HepG2 (cell line): ENCODE measurements around the gene COPS7B. TPM values are rescaled to one million over a fixed set of nuclear protein-coding genes. Genes with fewer than 3 reads are reported as not detected.

Source experiments
- AHDC1 ChIP-seq: sonication (generic); formaldehyde crosslinking; IDR thresholded peaks from 2 replicates; pipeline ENCODE4 v1.5.1; 2020; ENCODE audit warnings: mild to moderate bottlenecking, missing genetic modification reagents, borderline replicate concordance
- ATM ChIP-seq: fragments of 450-650 bp; IDR thresholded peaks from 2 replicates; pipeline ENCODE4 v1.7.1; 2017; ENCODE audit warnings: mild to moderate bottlenecking, borderline replicate concordance
- HOXA7 ChIP-seq: sonication (generic); formaldehyde crosslinking; IDR thresholded peaks from 2 replicates; pipeline ENCODE4 v1.8.1; 2022; ENCODE audit warnings: mild to moderate bottlenecking, missing genetic modification reagents, moderate library complexity
- KDM1A ChIP-seq: IDR thresholded peaks from 2 replicates; pipeline ENCODE4 v1.6.1; 2016; ENCODE audit warnings: missing compliant biosample characterization
- KMT2A ChIP-seq: sonication (generic); formaldehyde crosslinking; IDR thresholded peaks from 2 replicates; pipeline ENCODE4 v1.4.0; 2020; ENCODE audit warnings: missing genetic modification reagents
- MAZ ChIP-seq, 2 experiments: sonication (generic) in 1 of 2; formaldehyde crosslinking in 1 of 2; IDR thresholded peaks; 2 replicates each; pipeline versions ENCODE4 v1.5.0 to v1.6.1; 2012 to 2020; ENCODE audit warnings: low read depth in 2 of 2, mild to moderate bottlenecking in 2 of 2, borderline replicate concordance in 1 of 2, improper control_type of control experiment in 1 of 2, low read length in 1 of 2, missing genetic modification reagents in 1 of 2, moderate library complexity in 1 of 2
- NPAS2 ChIP-seq: sonication (generic); formaldehyde crosslinking; IDR thresholded peaks from 2 replicates; pipeline ENCODE4 v1.8.0; 2022; ENCODE audit warnings: mild to moderate bottlenecking, missing genetic modification reagents, borderline replicate concordance
- RAD21 ChIP-seq: fragments of 450-650 bp; formaldehyde crosslinking; IDR thresholded peaks from 2 replicates; pipeline ENCODE4 v1.5.0; 2020; ENCODE audit warnings: mild to moderate bottlenecking
- SAP130 ChIP-seq: IDR thresholded peaks from 2 replicates; pipeline ENCODE4 v1.6.1; 2016; ENCODE audit warnings: low read depth
- THAP9 ChIP-seq: sonication (generic); formaldehyde crosslinking; IDR thresholded peaks from 2 replicates; pipeline ENCODE4; 2020; ENCODE audit warnings: missing genetic modification reagents, mild to moderate bottlenecking, borderline replicate concordance
- TRAFD1 ChIP-seq: sonication (generic); formaldehyde crosslinking; IDR thresholded peaks from 2 replicates; pipeline ENCODE4 v1.5.1; 2020; ENCODE audit warnings: missing genetic modification reagents, mild to moderate bottlenecking, borderline replicate concordance
- ZBTB8A ChIP-seq: sonication (generic); formaldehyde crosslinking; IDR thresholded peaks from 2 replicates; pipeline ENCODE4 v1.4.0; 2020; ENCODE audit warnings: mild to moderate bottlenecking, low read depth, missing genetic modification reagents, borderline replicate concordance
- ZNF121 ChIP-seq: sonication (generic); formaldehyde crosslinking; IDR thresholded peaks from 2 replicates; pipeline ENCODE4 v1.5.0; 2020; ENCODE audit warnings: mild to moderate bottlenecking, missing genetic modification reagents
- ZNF30 ChIP-seq: sonication (generic); formaldehyde crosslinking; IDR thresholded peaks from 2 replicates; pipeline ENCODE4 v1.5.0; 2020; ENCODE audit warnings: mild to moderate bottlenecking, missing genetic modification reagents
- ZNF432 ChIP-seq: sonication (generic); formaldehyde crosslinking; IDR thresholded peaks from 2 replicates; pipeline ENCODE4 v1.5.0; 2020; ENCODE audit warnings: missing genetic modification reagents, mild to moderate bottlenecking, borderline replicate concordance
- ZNF607 ChIP-seq: sonication (generic); formaldehyde crosslinking; IDR thresholded peaks from 2 replicates; pipeline ENCODE4 v1.5.1; 2020; ENCODE audit warnings: missing genetic modification reagents, mild to moderate bottlenecking, borderline replicate concordance
- polyA plus RNA-seq, 8 experiments: library from polyadenylated mRNA; depleted of rRNA in 3 of 8; stranded (reverse) in 7 of 8; unstranded in 1 of 8; fragments of >200 nt; fragmentation: Illumina TruSeq in 4 of 8; extraction: Trizol in 4 of 8; gene quantifications; 2 replicates each; pipeline versions ENCODE4 v1.2.1 to v1.2.3, GENCODE V29; 2011 to 2016; ENCODE audit warnings: low read depth in 4 of 8, missing spikeins in 1 of 8, mixed read lengths in 1 of 8; ENCODE audit not compliant: insufficient read depth in 1 of 8
- total RNA-seq, 5 experiments: library from RNA; depleted of rRNA; stranded (reverse); fragments of >200 nt; fragmentation: Illumina TruSeq; extraction: Trizol; gene quantifications; 2 replicates each; pipeline ENCODE4 v1.2.3, GENCODE V29; 2016; ENCODE audit warnings: low read depth in 1 of 5

Gene COPS7B
- total and polyA plus RNA-seq, 2 of the 13 experiments (the other 11 are each of a cell fraction or from before 2014, with no cell fraction given): 30.6 to 62.7 TPM

GRCh38 chr2:231780909-231781797 lies 5.1 kb upstream of the COPS7B start, which contains the start of gene PDE6D (continued):
- no peak for TF ChIP-seq AHDC1 (CRISPR knock-in tag)
- no peak for TF ChIP-seq ZNF30 (CRISPR knock-in tag)
- TF ChIP-seq SAP130 (CRISPR knock-in tag): peak; percentile 87
- TF ChIP-seq RAD21 (CRISPR knock-in tag): peak; percentile 29; the same call in 1 of the 2 replicates
- TF ChIP-seq TRAFD1 (CRISPR knock-in tag): no peak; the same call in 1 of the 2 replicates
- peak; percentile 72; the same call in 1 of the 2 replicates for TF ChIP-seq KMT2A (CRISPR knock-in tag)
- no peak for TF ChIP-seq ZNF121 (CRISPR knock-in tag)
- no peak for TF ChIP-seq KDM1A (CRISPR knock-in tag)
- no peak for TF ChIP-seq HOXA7 (CRISPR knock-in tag)
- no peak for TF ChIP-seq NPAS2 (CRISPR knock-in tag)
- peak; percentile 30; the same call in 1 of the 2 replicates for TF ChIP-seq ZNF607 (CRISPR knock-in tag)
- TF ChIP-seq MAZ (IDR thresholded peaks at IDR 0.05; ENCODE audit: borderline replicate concordance, low read depth, low read length): peak; percentile 52; the same call in 1 of the 2 replicates
- peak; percentile 75 for TF ChIP-seq MAZ (CRISPR knock-in tag; IDR thresholded peaks at IDR 0.05; ENCODE audit: low read depth)
- peak; percentile 91; the same call in 1 of the 2 replicates for TF ChIP-seq THAP9 (CRISPR knock-in tag)
- no peak for TF ChIP-seq ATM
- TF ChIP-seq ZNF432 (CRISPR knock-in tag): no peak
- no peak for TF ChIP-seq ZBTB8A (CRISPR knock-in tag)
